Activated CD8-positive, alpha-beta memory T cell treated with anti-CD3 and anti-CD28 coated beads, Interleukin-2, amount 10 ng/mL, durations not matched to agents 7 days and 5 days (primary cell): ENCODE data around the gene ADAP1. TPM values are rescaled to one million over a fixed set of nuclear protein-coding genes. Genes with fewer than 3 reads are reported as not detected.

Source experiments
- ATAC-seq: fragments of 150-1000 bp; cut with Tn5 transposase; one replicate; pipeline ENCODE4 v1.10.0; 2021; ENCODE audit warnings: moderate library complexity
- CTCF ChIA-PET: fragments of 350-600 bp; sonication (Branson Sonifier 250); formaldehyde crosslinking; loops from one replicate; lab custom pipeline; 2021; ENCODE audit warnings: antibody characterized with exemption; lab: Charles Lee
- DNase-seq: peaks from one replicate; pipeline ENCODE4 v3.0.0-alpha.2; 2020
- H3K27ac Mint-ChIP-seq: one replicate; pipeline ENCODE4 v1.8.0; 2021; ENCODE audit warnings: mild to moderate bottlenecking, mixed read lengths
- H3K27me3 Mint-ChIP-seq: one replicate; pipeline ENCODE4 v1.8.0; 2021; ENCODE audit warnings: mixed read lengths
- H3K36me3 Mint-ChIP-seq: one replicate; pipeline ENCODE4 v1.8.0; 2021; ENCODE audit warnings: mild to moderate bottlenecking, mixed read lengths
- H3K4me1 Mint-ChIP-seq: one replicate; pipeline ENCODE4 v1.8.0; 2021; ENCODE audit warnings: mixed read lengths
- H3K4me3 Mint-ChIP-seq: one replicate; pipeline ENCODE4 v1.8.0; 2021; ENCODE audit warnings: mild to moderate bottlenecking, moderate library complexity, mixed read lengths
- H3K9me3 Mint-ChIP-seq: one replicate; pipeline ENCODE4 v1.8.0; 2022; ENCODE audit warnings: low read depth, mixed read lengths
- total RNA-seq, 2 experiments: library from RNA; stranded (reverse); gene quantifications; one replicate each; pipeline ENCODE4 v1.2.3, GENCODE V29; 2021

Gene ADAP1
- total RNA-seq, 2 experiments from 2014 or later: 12.4 to 30.8 TPM

GRCh38 chr7:884191-885003 lies 70.1 kb downstream of the ADAP1 start:
- DNase-seq: no peak
- ATAC-seq: no peak
- Mint-ChIP-seq H3K36me3 (peaks cover 5% of the 10 kb centered on the region), H3K4me1 (peaks cover 4% of the 10 kb centered on the region), H3K4me3 (no peak overlapping the region), H3K27ac (no peak overlapping the region), H3K27me3 (no peaks in the 10 kb centered on the region), H3K9me3 (no peaks in the 10 kb centered on the region)
- CTCF ChIA-PET: no interaction called here

GRCh38 chr7:883055-884021 lies 71.1 kb downstream of the ADAP1 start:
- H3K27ac Mint-ChIP-seq: no peak overlapping the region
- peaks cover 3% of the 10 kb centered on the region for H3K36me3 Mint-ChIP-seq
- ATAC-seq (no peak), DNase-seq (no peak)
- H3K27me3 Mint-ChIP-seq: no peaks in the 10 kb centered on the region
- H3K9me3 Mint-ChIP-seq: no peaks in the 10 kb centered on the region
- H3K4me1 Mint-ChIP-seq: peaks cover 9% of the 10 kb centered on the region
- no peak overlapping the region for H3K4me3 Mint-ChIP-seq
- CTCF ChIA-PET: interaction anchor here (0.8 kb wide), 1 partner anchor 110 kb away, joined by 3 read pairs; no protein-coding TSS in a partner anchor

- Mint-ChIP-seq H3K27ac (no peak overlapping the region), H3K4me1 (peaks cover 12% of the 10 kb centered on the region), H3K36me3 (peaks cover 6% of the 10 kb centered on the region), H3K4me3 (no peak overlapping the region), H3K27me3 (no peaks in the 10 kb centered on the region), H3K9me3 (no peaks in the 10 kb centered on the region)
- no peak for DNase-seq
- no peak for ATAC-seq
- CTCF ChIA-PET: interaction anchor here (0.8 kb wide), 1 partner anchor 111 kb away, joined by 3 read pairs; no protein-coding TSS in a partner anchor
These were observed 72.0 kb downstream of the ADAP1 start for GRCh38 chr7:882336-883035.

GRCh38 chr7:881441-882234 lies 72.8 kb downstream of the ADAP1 start:
- CTCF ChIA-PET: no interaction called here
- Mint-ChIP-seq H3K4me3 (no peak overlapping the region), H3K36me3 (peaks cover 6% of the 10 kb centered on the region), H3K4me1 (peaks cover 12% of the 10 kb centered on the region), H3K27me3 (no peaks in the 10 kb centered on the region), H3K9me3 (no peaks in the 10 kb centered on the region), H3K27ac (no peak overlapping the region)
- DNase-seq (no peak), ATAC-seq (no peak)

GRCh38 chr7:880450-880849 lies 74.0 kb downstream of the ADAP1 start:
- Mint-ChIP-seq H3K27ac (no peak overlapping the region), H3K27me3 (no peaks in the 10 kb centered on the region), H3K4me3 (no peak overlapping the region), H3K36me3 (peaks cover 6% of the 10 kb centered on the region), H3K4me1 (peaks cover 12% of the 10 kb centered on the region), H3K9me3 (no peaks in the 10 kb centered on the region)
- CTCF ChIA-PET: no interaction called here
- DNase-seq (no peak), ATAC-seq (no peak)

GRCh38 chr7:879706-880105 lies 74.8 kb downstream of the ADAP1 start:
- H3K36me3 Mint-ChIP-seq: peaks cover 6% of the 10 kb centered on the region
- H3K9me3 Mint-ChIP-seq: no peaks in the 10 kb centered on the region
- CTCF ChIA-PET: interaction anchor here (1.0 kb wide), 1 partner anchor 113 kb away, joined by 3 read pairs; no protein-coding TSS in a partner anchor
- no peak overlapping the region for H3K4me3 Mint-ChIP-seq
- ATAC-seq (no peak), DNase-seq (no peak)
- peaks cover 14% of the 10 kb centered on the region for H3K4me1 Mint-ChIP-seq
- no peak overlapping the region for H3K27ac Mint-ChIP-seq
- no peaks in the 10 kb centered on the region for H3K27me3 Mint-ChIP-seq

- Mint-ChIP-seq H3K36me3 (peaks cover 6% of the 10 kb centered on the region), H3K27ac (no peak overlapping the region)
- CTCF ChIA-PET: interaction anchor here (1.0 kb wide), 1 partner anchor 114 kb away, joined by 3 read pairs; no protein-coding TSS in a partner anchor
These were observed 75.4 kb downstream of the ADAP1 start for GRCh38 chr7:879093-879492.

GRCh38 chr7:877312-878232 lies 76.9 kb downstream of the ADAP1 start:
- Mint-ChIP-seq H3K9me3 (no peaks in the 10 kb centered on the region), H3K27ac (peak overlapping the region; percentile 95), H3K4me1 (peaks cover 26% of the 10 kb centered on the region), H3K4me3 (peak overlapping the region; percentile 98), H3K27me3 (no peaks in the 10 kb centered on the region), H3K36me3 (peaks cover 13% of the 10 kb centered on the region)
- DNase-seq (peak; percentile 53), ATAC-seq (no peak)
- CTCF ChIA-PET: no interaction called here

More at GRCh38 chr7:879093-879492, 75.4 kb downstream of the ADAP1 start:
- Mint-ChIP-seq H3K9me3 (no peaks in the 10 kb centered on the region), H3K27me3 (no peaks in the 10 kb centered on the region), H3K4me3 (peak overlapping the region; percentile 32), H3K4me1 (peaks cover 14% of the 10 kb centered on the region)
- ATAC-seq: no peak
- DNase-seq: no peak

GRCh38 chr7:876972-877311 lies 77.5 kb downstream of the ADAP1 start:
- H3K36me3 Mint-ChIP-seq: peaks cover 13% of the 10 kb centered on the region
- peak overlapping the region; percentile 95 for H3K27ac Mint-ChIP-seq
- CTCF ChIA-PET: no interaction called here
- H3K4me3 Mint-ChIP-seq: peak overlapping the region; percentile 98
- no peak for DNase-seq
- H3K4me1 Mint-ChIP-seq: peaks cover 26% of the 10 kb centered on the region
- H3K27me3 Mint-ChIP-seq: no peaks in the 10 kb centered on the region
- no peak for ATAC-seq
- H3K9me3 Mint-ChIP-seq: no peaks in the 10 kb centered on the region

- peaks cover 26% of the 10 kb centered on the region for H3K4me1 Mint-ChIP-seq
- CTCF ChIA-PET: interaction anchor here (0.9 to 2.6 kb wide), 8 partner anchors 40 to 554 kb away, joined by 3 to 11 read pairs (median 4); partner anchors contain the start of genes GPR146 and SUN1
- H3K4me3 Mint-ChIP-seq: peak within 1 kb of the TSS; percentile 98
- H3K27me3 Mint-ChIP-seq: no peaks in the 10 kb centered on the region
- peak within 1 kb of the TSS; percentile 95 for H3K27ac Mint-ChIP-seq
- peak; percentile 98 for DNase-seq
- H3K9me3 Mint-ChIP-seq: no peaks in the 10 kb centered on the region
- peaks cover 13% of the 10 kb centered on the region for H3K36me3 Mint-ChIP-seq
- ATAC-seq: peak; percentile 87
These were observed 78.2 kb downstream of the ADAP1 start, which contains the start of gene GET4 for GRCh38 chr7:876077-876971. GET4 (plus strand) TSS chr7:876554; CDS start chr7:876646, 92 bp downstream.
